ENCODE data around the gene DDHD1.
"Not testable (repeated sequence)": the region's sequence is repeated elsewhere in the genome, so short reads cannot be mapped to it uniquely, and the experiment has no call there.

DDHD1 gene

DNA sequence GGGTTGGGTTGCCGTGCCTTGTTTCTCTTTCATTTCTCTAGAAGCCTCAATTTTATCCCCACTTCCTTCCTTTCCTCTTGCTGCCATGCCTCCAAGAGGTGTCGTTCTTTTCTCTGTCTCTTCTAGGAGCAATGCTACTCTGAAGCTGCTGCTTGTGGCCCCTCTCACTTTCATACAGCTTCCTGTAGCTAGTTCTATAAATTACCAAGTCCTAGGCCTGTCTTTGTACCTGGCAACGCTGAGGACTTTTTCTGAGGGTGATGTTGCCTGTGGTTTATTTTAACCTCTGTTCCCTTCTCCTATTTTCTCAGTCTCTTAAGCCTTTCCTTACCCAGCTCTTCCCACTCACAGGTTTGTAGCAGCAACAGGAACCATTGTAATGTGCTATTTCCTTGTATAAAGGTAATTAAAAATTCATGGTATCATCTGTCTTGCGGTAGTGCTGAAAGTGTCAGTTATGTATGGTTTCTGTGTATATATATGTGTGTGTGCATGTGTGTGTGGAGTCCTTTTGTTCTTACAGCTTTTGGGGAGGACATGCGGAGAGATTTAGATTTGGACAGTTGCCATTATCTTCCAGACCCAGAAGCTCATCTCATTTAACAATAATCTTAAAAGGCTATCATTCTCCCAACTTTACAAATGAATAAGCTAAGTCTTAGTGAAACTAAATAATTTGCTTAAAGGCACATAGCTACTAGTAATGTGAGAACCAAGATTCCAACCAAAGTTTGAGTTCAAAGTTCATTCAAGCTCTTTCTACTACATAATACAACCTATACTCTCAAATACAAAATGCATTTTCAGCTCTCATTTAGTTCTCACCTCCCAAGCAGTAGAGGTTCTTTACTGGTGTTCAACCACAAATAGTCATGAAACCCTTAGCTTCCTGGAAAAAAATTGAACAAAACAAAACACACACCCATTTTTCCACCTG lies 43.8 kb downstream of the DDHD1 start:
- in situ Hi-C loops (cut with MboI; ENCODE audit: low sequenced_read_pairs), result no loop called here

GRCh38 chr14:53108292-53109104 lies 44.6 kb downstream of the DDHD1 start:
- in situ Hi-C loops (cut with MboI; ENCODE audit: low sequenced_read_pairs), result no loop called here

DNA sequence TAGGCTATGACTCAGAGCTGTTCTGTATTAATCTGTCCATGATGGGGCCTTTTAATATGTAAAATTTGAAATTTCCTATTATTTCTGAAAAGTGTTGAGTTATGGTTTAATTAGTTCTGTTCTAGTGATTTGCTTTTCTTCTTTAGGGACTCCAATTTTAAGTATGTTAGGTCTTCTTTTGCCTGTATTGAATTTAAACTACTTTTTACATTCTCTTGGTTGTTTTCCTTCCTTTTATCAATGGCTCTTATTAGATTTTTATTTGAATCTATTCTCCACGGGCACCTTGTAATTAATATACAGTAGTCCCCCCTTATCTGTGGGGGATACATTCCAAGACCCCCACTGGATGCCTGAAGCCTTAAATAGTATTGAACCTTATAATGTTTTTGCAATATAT lies 46.4 kb downstream of the DDHD1 start:
- in situ Hi-C loops (cut with MboI; ENCODE audit: low sequenced_read_pairs), result no loop called here

DNA sequence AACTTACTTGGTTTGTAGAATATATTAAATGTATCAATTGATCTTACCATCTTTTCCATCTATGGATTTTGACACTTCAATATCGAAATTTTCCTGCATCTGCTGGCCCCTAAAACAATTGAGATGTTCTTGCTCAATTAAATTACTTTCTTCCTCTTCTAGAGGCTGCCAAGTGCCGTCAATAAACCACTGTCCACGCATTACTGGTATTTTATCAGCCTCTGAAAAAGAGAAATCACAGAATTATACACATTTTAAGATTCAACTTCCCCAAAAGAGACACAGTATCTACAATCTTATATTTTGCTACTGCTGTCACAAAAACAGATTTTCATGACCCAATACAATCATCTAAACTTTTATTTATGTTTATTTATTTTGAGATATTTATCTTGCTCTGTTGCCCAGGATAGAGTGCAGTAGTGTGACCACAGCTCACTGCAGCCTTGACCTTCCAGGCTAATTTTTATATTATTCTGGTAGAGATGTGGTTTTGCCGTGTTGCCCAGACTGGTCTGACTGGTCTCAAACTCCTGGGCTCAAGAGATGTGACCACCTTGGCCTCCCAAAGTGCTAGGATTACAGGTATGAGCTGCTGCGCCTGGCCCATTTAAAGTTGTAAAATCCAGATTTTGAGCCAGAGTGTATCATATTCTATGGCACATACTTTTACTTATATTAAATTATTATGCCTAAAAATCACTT lies 49.3 kb downstream of the DDHD1 start:
- in situ Hi-C loops (cut with MboI; ENCODE audit: low sequenced_read_pairs), result no loop called here

- in situ Hi-C loops (cut with MboI; ENCODE audit: low sequenced_read_pairs), result no loop called here
Measured at GRCh38 chr14:53093206-53093605, 59.9 kb downstream of the DDHD1 start.

- in situ Hi-C loops (cut with MboI; ENCODE audit: low sequenced_read_pairs), result no loop called here
Measured at GRCh38 chr14:53090853-53091252, 62.3 kb downstream of the DDHD1 start.

DNA sequence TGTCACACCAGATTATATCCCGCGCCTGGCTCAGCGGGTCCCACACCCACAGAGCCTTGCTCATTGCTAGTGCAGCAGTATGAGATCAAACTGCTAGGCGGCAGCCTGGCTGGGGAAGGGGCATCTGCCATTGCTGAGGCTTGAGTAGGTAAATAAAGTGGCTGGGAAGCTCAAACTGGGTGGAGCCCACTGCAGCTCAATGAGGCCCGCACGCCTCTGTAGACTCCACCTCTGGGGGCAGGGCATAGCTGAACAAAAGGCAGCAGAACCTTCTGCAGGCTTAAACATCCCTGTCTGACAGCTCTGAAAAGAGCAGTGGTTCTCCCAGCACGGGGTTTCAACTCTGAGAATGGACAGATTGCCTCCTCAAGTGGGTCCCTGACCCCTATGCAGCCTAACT lies 68.2 kb downstream of the DDHD1 start:
- in situ Hi-C loops (cut with MboI; ENCODE audit: low sequenced_read_pairs), result not testable (repeated sequence)

DNA sequence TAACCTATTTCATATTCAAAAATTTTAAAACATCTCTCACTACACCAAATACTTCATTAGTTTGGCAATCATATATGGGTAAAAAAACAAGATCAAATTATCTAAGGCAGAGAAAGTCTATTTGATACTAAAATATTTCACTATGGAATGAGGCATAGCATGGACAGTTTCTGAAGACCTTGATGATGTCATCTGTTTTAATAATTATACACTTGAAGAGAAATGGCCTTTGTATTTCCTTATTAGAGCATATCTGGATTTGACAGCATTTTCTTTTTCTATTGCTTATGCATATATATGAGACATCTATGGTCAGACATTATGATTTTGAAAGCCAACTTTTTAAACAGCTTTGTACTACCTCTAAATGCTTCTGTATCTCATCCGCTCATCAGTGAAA lies 88.6 kb downstream of the DDHD1 start:
- in situ Hi-C loops (cut with MboI; ENCODE audit: low sequenced_read_pairs), result no loop called here

- in situ Hi-C loops (cut with MboI; ENCODE audit: low sequenced_read_pairs), result no loop called here
Measured at GRCh38 chr14:53062856-53063255, 90.3 kb downstream of the DDHD1 start.

DNA sequence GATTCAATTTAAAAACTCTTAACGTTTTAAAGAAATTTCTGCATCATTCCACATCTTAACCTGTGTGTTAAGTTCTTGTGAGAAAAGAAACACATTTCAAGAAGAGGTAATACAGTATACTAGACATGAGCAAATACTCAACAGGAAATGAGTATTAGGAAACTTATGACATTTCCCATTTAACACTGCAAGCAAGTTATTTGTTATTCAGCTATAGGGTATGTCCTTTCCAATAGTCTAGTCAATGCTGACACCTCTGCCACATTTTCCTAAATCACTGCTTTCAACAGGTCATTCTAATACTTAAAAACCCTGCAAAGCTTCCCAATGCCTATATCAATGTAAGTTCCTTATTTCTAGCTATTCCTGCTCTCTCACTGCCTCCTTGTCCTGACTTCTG lies 93.1 kb downstream of the DDHD1 start:
- in situ Hi-C loops (cut with MboI; ENCODE audit: low sequenced_read_pairs), result no loop called here

GRCh38 chr14:53055003-53055402 lies 98.1 kb downstream of the DDHD1 start:
- in situ Hi-C loops (cut with MboI; ENCODE audit: low sequenced_read_pairs), result no loop called here

DNA sequence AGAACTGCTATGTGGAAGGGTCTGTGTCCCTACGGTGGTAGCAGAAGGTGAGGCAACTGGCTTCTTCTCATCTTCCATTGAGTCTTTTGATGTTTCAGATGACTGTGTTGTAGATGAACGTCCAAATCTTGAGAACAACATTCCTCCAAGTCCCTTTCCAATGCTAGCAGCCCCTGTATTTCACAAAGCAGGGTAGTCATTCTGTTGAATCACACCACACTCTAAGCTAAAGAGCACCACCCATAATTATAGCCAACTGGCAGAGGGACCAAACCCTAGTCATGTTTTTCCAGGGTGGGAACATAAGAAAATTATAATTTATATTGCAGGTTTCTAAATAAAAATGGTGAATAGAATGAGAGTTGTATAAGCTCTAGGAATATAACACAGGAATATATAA lies 98.7 kb downstream of the DDHD1 start:
- in situ Hi-C loops (cut with MboI; ENCODE audit: low sequenced_read_pairs), result no loop called here

DNA sequence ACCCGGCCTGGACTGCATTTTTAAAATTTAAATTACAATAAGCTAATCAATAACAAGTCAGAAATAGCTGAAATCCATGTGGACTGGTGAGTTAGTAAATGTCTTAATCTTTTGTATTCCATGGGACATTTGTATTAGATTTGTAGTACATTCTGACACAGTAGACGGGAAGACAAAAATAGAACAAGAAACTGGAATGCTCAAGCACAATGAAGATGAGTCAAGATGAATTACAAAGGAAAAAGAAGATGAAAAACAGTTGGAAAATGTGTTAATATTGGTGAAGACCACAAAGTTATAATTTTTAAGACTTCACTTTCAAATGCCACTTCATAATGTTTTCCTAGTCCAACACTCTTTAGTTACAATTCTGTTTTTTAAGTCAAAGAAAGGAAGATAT lies 104.5 kb downstream of the DDHD1 start:
- in situ Hi-C loops (cut with MboI; ENCODE audit: low sequenced_read_pairs), result no loop called here

DNA sequence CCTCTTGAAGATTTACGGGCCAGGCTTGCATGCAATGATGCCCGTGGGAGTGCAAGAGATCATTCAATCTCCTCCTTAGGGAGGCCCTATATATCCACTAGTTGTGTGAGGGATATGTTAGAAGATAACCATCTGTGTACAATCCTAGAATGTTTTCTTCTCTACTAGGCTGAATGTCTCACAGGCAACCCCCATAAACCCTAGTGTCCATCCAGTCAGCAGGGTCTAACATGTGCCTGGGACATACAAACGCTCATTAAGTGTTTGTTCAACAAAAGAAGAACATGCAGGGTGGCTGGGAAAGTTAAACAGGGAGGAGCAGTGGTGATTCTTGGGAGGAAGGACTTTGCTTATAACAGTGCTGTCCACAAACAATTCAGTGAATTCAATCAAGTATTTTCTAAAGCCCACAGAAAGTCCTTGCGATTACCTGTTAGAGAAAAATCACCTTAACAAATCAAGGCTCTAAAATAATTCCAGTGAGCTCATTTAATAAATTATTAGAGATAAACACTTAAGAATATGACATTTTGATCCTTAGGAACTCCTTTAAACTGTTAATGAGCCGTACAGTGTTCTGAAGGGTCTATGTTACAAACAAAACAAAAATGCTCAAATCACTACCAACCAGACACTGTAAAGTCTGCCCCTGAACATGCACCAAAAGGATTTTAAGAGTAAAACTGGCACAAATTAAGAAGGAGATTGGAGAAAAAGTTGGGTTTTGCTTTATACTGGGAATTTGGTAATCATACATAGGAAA lies 105.6 kb downstream of the DDHD1 start:
- in situ Hi-C loops (cut with MboI; ENCODE audit: low sequenced_read_pairs), result no loop called here

- in situ Hi-C loops (cut with MboI; ENCODE audit: low sequenced_read_pairs), result no loop called here
Measured at GRCh38 chr14:53044486-53044885, 108.6 kb downstream of the DDHD1 start.

DNA sequence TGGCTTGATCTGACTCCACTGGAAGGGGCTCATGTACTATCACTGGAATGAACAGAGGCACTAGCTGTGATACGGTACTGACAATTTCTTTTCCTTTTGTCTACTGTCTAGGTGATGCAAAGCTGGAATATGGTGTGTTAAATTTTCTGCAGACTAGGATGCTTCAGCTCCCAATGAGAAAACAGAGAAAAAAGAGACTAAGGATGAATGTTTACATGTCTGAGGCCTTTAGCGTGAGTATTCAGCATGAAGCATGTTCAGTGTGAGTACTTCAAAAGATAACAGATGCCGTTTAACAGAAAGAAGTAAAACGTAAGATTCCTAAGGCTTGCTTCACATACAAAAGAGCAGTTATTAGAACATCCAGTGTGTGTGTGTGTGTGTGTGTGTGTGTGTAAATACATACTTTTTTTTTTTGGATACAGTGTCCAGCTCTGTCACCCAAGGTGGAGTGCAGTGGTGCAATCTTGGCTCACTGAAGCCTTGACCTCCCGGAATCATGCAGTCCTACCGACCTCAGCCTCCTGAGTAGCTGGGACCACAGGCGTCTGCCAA lies 110.0 kb downstream of the DDHD1 start:
- in situ Hi-C loops (cut with MboI; ENCODE audit: low sequenced_read_pairs), result no loop called here

DNA sequence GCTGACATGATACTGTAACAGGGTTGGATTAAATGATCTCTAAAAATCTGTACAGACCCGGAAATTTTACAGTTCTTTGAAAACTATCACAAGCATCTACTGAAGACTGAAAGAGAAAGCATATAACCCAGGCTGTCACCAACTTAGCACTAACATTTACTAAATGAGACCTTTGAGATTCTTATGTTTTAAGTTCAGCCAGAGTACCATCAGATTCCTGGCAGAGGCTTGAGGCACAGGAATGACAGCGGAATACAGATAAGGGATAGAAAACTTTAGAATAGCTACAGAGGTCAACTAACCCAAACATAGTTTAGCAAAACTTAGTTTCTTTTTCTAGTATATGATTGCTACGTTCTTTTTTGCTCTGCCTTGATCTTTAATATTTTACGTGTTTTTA lies 110.6 kb downstream of the DDHD1 start:
- in situ Hi-C loops (cut with MboI; ENCODE audit: low sequenced_read_pairs), result no loop called here

DNA sequence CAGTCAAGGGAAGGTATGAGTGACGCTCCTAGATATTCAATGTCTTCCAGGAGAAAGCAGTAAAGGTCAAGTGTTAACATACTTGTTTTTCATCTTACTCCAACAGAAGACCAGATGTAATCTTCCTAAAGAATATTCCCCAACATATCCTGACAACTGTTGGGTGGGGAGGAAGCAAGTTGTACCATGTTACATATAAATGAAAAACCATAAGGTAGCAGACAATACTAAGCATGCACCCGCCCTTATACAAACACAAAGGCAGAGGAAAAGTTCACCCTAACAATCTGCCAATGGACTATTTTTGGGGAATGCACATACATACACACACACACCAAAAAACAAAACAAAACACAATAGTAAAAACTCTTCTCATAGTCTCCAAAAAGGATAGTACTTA lies 112.1 kb downstream of the DDHD1 start:
- in situ Hi-C loops (cut with MboI; ENCODE audit: low sequenced_read_pairs), result no loop called here

GRCh38 chr14:53038629-53039028 lies 114.5 kb downstream of the DDHD1 start:
- in situ Hi-C loops (cut with MboI; ENCODE audit: low sequenced_read_pairs), result no loop called here

GRCh38 chr14:53037016-53037415 lies 116.1 kb downstream of the DDHD1 start:
- in situ Hi-C loops (cut with MboI; ENCODE audit: low sequenced_read_pairs), result no loop called here

Data from HL-60/S4 treated with retinoic acid at 250 ng/mL for 4 days and 3 days (cell line).